ENCODE measurements around the gene SAPCD2.

Gene SAPCD2

DNA sequence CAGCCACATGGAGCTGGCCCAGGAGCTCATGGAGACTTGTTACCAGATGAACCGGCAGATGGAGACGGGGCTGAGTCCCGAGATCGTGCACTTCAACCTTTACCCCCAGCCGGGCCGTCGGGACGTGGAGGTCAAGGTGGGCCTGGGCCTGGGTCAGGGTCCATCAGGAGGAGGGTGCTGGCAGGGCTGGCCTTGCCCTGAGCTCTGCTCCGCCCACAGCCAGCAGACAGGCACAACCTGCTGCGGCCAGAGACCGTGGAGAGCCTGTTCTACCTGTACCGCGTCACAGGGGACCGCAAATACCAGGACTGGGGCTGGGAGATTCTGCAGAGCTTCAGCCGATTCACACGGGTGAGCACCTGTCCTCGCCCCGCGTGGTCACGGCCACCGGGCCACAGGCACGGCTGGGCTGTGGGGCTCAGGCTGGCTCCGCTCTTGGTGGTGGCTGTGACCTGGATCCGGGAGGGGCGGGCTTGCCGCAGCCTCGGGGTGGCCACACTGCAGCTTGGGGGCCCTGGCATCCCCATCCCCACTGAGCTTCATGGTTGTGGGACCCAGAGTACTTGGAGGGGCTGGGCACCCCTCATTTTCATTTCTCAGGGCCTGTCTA is 37.1 kb upstream of the SAPCD2 start:
- no peak for DNase-seq (ENCODE audit: low read depth)

DNA sequence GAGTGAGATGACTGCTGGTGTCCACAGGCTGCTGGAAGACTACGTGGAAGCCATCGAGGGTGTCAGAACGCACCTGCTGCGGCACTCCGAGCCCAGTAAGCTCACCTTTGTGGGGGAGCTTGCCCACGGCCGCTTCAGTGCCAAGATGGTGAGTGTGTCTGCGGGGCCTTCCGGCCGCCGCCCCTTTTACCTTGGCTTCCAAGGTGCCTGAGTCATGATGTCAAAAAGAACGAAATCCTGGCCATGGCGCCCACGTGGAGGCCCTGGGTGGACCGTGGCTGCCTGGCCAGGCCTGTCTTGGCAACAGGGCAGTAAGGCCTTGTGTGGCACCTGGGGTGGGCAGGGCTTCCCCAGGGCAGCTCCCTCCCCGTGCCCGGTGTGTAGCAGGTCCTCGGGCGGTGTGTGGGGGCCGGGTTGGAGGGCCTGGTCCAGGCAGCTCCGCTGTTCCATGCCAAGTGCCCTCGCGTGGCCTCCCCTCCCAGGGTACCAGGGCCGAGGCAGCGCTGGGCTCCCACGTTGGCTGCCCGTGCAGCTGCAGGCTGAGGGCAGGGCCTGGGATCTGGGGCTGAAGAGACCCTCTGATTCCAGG is 36.4 kb upstream of the SAPCD2 start:
- DNase-seq (ENCODE audit: low read depth): no peak

DNA sequence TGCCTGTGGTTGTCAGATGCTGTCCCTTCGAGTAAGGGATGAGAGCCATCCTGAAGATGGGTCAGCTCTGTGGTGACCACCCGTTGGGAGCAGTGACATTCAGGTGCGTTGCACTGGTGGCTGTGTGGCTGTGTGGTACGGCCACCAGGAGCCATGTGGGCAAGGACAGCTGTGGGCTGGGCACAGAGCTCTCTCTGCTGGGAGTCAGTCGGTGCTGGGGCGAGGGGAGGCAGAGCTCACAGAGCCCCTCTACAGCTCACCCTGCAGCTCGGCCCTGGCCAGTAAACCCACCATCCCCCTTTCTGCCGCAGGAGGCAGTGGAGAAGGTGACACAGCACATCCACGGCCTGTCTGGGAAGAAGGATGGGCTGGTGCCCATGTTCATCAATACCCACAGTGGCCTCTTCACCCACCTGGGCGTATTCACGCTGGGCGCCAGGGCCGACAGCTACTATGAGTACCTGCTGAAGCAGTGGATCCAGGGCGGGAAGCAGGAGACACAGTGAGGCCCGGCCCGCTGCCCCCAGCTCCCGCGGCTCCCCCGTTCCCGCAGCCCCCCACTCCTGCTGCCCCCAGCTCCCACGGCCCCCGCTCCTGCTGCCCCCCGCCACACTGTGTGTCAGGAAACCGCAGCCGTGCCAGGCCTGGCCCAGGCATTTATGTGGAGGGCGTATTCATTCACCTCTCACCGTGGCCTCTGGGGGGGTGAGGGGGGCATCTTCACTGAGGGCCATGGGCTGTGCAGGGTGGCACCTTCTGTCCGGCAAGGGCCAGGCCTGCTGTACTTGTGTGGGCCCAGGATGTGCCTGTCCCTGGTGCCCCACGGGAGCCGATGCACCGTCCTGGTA is 35.7 kb upstream of the SAPCD2 start:
- no peak for DNase-seq (ENCODE audit: low read depth)

DNA sequence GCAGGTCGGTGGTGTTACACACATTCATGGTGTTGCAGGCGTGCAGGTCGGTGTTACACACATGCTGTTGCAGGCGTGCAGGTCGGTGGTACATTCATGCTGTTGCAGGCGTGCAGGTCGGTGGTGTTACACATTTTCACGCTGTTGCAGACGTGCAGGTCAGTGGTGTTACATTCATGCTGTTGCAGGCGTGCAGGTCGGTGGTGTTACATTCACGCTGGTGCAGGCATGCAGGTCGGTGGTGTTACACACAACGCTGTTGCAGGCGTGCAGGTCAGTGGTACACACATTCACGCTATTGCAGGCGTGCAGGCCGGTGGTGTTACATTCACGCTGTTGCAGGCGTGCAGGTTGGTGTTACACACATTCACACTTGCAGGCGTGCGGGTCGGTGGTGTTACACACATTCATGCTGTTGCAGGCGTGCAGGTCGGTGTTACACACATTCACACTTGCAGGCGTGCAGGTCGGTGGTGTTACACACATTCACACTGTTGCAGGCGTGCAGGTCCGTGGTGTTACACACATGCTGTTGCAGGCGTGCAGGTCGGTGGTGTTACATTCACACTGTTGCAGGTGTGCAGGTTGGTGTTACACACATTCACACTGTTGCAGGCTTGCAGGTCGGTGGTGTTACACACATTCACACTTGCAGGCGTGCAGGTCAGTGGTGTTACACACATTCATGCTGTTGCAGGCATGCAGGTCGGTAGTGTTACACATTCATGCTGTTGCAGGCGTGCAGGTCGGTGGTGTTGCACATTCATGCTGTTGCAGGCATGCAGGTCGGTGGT is 33.0 kb upstream of the SAPCD2 start:
- no peak for DNase-seq (ENCODE audit: low read depth)

DNA sequence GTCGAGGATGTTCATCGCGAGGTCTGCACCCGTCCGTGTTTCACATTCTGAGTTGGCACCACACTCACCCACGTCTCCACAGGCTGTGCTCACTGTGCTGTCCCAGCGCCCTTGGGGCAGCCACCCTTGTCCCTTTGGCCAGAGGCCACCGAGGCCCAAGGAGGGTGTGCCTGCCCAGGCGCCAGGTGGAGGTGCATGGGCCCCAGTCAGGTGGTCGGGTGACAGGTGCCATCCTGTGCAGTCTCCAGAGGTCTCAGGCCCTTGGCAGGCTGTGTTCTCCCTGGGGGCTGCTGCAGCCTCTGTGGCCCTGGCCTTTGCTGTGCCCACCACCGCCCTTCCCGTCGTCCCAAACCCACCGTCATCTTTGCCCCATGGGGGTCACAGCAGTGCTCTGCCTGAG is 28.9 kb upstream of the SAPCD2 start:
- DNase-seq (ENCODE audit: low read depth): no peak

DNA sequence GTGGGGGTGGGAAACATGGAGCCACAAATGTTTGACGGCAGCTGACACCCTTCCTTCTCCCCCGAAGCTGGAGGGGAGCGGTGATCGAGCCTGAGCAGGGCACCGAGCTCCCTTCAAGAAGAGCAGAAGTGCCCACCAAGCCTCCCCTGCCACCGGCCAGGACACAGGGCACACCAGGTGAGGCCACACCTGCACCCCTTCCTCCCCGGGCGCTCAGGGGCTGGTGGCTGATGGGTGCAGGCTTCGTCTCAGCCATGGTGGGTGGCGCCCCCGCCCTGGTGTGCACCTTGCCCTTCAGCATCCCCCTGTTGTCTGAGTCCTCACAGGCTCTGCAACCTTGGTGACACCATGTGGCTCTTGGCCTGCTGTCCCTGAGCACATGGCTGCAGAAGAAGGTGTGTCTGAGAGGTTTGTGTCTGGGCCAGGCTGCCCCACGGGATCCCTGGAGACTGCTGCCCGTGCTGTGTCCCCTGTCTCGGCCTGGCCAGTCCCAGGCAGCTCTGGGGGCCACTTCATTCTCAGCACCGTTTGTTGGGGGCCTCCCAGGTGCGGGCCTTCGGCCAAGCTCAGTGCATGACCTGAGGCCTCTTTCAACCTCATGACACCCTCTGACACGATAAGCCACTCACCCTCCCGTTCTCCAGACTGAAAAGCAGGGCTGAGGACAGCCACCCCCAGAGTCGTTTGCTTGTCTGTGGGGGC is 27.6 kb upstream of the SAPCD2 start:
- no peak for DNase-seq (ENCODE audit: low read depth)

DNA sequence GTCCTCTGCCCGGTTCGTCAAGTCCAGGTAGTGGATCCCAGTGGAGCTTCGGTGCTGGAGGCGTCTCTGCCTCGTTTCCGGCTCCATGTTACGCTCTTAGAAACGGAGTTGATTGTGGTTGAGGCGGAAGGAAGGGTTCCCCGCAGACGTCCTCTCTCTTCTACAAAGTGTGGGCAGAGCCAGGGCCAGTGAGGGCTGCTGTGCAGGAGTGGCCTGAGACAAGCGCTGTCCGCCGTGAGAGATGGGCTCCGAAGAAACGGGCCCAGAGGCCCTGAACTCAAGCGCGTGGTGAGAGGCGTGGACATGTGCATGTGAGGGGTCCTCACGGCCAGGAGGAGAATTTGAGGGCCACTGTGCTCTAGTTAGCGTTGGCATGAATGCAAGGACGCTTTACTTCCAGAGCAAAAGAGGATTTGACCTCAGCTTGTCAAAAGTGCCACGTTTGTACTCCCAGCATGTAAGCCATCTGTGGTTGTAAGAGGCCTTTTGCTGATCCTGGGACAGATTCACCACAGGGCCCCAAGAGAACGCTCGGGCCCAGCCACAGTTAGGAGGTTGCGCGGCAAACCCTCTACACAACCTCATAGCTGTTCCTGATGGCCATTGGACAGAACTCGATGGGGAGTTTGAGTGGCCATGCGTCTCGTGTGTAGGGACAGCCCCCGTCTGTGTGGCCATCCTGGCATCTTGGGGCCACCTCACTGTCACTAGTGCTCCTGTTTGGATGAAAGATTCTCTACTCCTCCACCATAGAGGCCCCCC is 26.6 kb upstream of the SAPCD2 start:
- no peak for DNase-seq (ENCODE audit: low read depth)

DNA sequence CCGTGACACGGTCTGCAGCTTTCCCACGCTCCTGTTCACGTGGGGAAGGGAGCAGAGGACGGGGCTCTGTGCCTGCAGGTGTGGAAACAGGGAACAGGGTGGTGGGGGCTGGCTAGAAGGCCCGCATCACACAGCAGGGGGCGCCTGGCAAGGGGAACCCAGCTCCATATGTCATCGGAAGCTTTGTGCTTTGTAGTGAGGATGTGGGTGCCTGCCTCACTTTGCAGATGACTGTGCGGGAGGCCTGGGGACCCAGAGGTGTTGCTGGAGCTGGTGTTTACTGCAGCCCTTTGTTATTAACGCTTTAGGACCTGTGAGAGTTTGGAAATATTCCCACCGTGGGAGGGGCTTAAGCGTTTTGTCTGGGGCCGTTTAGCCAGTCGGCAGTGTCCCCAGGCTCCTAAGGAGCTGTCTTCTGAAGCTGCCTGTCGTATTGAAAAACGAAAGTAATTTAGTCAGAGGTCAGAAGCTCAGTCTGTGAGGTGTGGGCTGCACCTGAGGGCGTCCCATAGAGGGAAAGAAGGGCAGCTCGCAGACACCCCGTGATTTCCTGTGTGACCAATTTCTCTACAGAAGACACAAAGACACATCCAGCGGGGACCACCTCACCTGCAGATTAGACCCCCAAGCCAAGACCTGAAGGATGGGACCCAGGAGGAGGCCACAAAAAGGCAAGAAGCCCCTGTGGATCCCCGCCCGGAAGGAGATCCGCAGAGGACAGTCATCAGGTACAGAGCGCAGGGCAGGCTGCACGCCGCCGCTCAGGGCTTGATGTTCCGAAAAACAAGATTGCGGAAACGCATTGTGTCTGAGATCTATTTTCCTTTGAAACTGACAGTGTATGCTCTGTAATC is 25.5 kb upstream of the SAPCD2 start:
- DNase-seq (ENCODE audit: low read depth): no peak

DNA sequence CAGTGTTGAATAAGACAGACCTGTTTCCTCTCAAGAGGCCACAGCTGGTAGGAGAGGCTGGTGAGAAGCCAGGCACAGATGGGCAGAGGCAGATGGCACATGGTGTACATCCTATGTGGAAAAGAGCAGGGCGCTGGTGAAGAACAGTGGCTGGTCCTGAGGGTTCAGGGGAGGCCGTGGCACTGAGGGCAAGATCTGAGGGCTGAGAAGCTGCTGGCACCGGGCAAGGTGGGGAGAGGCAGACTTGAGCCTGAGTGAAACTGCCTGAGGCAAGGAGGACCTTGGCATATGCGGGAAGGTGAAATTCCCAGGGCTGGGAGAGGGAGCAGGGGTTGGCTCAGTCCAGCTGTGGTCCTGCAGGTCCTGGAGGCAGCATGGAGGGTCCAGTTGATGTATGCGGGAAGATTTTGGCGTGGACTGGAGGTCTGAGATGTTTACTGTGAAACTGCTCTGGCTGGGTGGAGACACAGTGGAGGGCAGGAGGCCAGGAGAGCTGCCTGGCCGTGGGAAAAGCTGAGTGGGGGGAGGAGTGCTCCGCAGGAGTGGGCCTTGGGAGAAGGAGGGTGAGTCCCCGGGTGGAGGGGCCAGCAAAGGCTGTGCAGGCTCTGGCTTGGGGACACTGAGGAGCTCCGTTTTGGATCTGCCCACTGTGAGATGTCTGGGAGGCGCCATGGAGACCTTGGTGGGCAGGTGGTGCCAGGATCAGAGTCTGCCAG is 19.0 kb upstream of the SAPCD2 start:
- no peak for DNase-seq (ENCODE audit: low read depth)

DNA sequence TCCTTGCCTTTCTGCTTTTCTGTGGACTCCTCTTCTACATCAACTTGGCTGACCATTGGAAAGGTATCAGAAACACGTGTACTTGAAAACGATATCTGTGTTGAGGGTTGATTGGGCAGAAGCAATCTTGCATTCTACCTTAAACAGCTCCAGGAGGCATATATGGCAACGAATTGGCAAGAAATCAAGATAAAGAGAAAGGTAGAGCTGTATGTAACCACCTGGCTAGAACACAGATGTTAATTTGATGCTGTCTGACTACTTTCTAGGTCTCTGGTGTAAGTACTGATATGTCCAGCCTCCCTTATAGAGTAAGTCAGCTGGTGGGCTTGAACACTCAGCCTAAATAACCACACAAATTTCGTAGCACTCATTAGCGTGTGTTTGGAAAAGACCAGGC is 17.8 kb upstream of the SAPCD2 start:
- DNase-seq (ENCODE audit: low read depth): no peak

DNA sequence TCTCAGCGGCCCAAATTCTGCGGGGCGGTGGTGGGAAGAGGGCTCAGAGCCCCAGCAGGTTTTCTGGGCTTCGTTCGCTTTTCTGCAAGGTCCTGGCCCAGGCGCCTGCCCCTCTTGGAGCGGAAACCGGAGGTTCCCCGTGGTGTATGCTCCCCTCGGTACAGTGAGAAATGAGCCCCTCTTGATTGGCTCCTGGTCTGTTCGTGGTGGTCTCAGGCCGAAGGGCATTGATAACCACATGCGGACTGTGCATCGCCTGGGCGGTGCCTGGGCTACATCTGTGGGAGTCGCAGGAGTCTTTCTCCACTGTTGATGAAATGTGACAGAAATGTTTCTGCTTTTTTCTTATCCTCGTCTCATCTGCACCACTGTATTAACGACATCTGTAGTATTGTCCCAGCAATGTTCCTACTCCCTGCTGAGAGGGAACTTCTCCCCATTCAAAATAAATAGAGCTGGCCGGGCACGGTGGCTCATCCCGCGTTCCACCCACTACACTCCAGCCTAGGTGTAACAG is 17.1 kb upstream of the SAPCD2 start:
- no peak for DNase-seq (ENCODE audit: low read depth)

DNA sequence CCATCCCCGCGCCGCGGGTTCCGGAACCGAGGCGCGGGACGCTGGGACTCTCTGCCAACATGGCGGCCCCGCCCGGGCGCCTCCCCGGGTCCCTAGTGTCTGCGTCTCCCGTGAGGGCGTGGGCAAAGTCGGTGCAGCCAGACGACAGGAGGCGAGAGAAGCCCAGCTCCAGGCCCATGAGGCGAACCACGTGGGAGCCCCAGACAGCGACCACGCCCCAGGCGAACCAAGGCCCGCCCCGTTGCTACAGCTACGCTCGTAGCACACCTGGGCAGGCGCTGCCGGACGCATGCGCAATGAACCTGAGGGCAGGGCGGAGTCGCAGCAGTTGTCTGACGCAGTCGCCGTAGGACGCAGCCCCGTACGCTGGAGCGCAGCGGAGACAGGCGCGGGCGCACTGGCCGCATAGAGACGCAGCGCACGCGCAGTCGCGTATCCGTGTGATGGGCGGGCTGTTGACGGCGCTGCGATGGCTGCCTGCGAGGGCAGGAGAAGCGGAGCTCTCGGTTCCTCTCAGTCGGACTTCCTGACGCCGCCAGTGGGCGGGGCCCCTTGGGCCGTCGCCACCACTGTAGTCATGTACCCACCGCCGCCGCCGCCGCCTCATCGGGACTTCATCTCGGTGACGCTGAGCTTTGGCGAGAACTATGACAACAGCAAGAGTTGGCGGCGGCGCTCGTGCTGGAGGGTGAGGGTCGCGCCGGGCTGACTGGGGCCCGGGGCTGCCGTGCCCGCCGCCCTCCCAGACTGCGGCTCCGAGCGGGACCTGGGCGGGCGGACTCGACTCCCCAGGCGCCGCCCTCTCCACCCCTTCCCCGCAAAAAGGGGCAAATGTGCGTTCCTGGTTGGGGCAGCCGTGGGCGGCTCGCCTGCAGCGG is 16.4 kb upstream of the SAPCD2 start, which contains the start of gene MAN1B1:
Gene MAN1B1 (plus strand): TSS at position 455 of the 878 bp plus-strand sequence. CDS start 15 bp downstream, at position 470.
- peak; percentile 95 for DNase-seq (ENCODE audit: low read depth)

DNA sequence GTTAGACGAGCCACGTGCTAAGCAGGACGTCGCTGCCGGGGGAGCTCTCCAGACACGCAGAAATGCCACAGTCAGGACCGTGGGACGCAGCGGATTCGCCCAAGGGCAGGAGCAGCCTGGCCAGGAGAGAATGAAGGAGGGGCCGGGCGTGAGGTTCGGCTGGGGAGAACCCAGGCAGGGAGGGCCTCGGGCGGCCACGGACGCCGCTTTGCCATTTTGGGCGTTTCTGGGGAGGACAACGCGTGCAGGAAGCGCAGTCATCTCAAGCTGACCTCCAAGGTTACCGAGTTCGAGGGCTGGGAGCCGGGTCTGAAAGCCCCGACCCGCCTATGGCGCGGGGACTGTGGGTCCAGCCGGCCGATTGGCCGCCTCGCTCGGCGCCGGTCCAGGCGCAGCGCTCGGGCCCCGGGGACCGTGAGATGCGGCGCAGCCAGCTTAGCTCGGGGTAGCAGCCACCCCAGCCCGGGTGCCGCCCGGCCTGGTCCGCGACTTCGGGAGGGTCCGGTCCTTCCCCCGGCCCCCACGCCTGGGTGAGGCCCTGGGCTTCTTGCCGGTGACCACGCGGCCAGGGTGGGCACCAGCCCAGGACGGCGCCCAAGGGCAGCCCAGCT is 15.7 kb upstream of the SAPCD2 start:
- no peak for DNase-seq (ENCODE audit: low read depth)

DNA sequence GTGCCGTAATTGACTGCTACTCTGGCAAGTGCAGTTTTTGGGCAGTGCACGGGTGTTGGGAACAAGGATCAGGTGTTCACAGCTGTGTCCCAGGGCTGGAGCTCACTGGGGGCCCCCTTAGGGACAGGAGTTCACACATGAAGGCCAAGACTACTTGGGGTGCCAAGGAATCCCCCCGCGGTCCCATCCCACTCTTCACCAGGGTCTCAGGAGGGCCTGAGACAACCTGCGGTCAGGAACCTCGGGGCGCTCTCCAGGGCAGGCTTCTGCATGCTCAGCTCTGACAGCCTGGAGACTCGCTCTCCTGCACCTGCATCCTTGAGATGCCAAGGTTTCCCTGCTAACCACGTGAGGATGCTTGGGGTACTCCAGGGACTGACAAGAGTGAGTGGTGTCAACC is 14.2 kb upstream of the SAPCD2 start:
- no peak for DNase-seq (ENCODE audit: low read depth)

DNA sequence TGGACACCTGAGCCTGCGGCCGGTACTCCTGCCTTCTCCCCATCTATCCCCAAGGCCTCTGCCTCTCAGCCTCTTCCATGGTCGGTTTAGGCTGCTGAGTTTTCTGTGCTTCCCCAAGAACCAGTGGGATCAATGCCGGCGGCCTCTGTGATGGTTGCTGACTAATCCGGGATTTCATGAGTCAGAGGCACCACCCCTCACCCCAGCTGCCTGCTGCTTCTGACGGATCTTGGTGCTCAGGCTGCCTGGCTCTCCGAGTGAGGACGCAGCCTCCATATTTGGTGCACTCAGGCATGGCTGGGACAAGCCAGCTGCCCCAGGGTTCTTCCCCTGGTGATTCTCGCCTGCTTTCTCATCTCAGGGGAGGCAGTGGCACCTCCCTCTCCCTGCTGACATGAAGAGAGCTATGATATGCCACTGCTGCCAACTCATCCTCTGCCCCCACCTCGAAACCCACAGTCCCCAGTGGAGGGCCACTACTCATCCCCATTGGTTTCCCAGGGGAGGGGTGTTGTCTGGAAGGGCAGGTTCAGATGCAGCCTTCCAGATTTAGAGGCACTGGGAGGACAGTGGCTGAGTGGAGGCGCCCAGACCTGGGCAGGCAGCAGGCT is 13.1 kb upstream of the SAPCD2 start:
- peak; percentile 90 for DNase-seq (ENCODE audit: low read depth)

DNA sequence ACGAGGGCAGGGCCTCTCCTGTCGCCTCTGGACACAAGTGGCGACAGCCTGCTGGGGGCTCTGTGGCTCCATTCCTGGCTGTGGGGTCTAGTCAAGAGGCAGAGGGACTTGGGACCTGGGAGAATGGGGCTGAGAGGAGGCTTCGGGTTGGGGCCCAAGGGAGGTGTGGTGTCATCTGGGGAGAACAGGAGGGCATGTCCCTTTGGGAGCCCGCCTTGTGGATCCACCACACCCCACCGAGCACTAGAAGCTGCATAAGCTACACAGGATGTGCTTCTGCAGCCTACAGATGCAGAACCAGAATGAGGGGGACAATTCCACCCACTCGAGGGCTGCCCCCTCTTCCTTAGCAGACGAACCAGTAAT is 12.6 kb upstream of the SAPCD2 start:
- no peak for DNase-seq (ENCODE audit: low read depth)

DNA sequence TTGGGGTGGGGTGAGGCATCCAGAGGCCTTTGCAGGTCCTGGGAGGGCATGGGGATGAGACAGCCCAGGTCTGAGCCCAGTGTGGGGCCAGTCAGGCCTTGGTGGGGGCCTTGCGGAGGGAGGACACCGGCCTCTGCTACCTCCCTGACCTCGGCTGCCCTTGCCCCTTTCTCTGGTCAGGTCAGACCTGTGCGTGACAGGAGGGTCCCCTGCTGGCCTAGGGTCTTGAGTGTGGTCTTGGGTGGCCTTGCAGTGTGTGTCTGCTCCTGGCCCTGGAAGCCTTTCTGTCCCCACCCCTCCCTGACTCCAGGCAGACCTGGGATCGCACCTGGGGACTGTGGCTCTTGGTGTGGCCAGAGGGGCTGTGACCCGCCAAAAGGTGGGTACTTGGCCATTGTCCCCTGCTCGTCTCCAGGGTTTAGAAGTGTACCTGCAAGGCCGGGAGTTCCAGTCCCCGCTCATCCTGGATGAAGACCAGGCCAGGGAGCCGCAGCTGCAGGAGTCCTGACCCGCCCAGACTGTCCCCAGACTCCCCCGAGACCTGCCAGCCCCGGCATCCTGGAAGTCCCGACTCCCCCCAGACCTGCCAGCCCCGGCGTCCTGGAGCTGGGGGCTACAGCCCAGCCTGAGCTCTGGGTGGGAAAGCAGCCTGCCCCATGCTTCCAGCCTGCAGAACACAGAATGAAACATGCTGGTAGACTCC is 12.0 kb upstream of the SAPCD2 start:
- no peak for DNase-seq (ENCODE audit: low read depth)

Data from HS-5 (cell line).